GM19372 (cell line): Measurements from ENCODE around the gene UQCC2.

Experiments used
- ATAC-seq: cut with Tn5 transposase; IDR thresholded peaks from one replicate; pipeline ENCODE4 v1.9.1; 2021; ENCODE audit warnings: mild to moderate bottlenecking, low read depth, moderate library complexity; ENCODE audit not compliant: unreplicated experiment

The UQCC2 gene

GRCh38 chr6:33744895-33745546, 33.5 kb upstream of the UQCC2 start:
- ATAC-seq, result no peak

- ATAC-seq, result no peak
Observed at GRCh38 chr6:33744001-33744848, 32.7 kb upstream of the UQCC2 start.

- ATAC-seq, result no peak
Observed at GRCh38 chr6:33742837-33743236, 31.3 kb upstream of the UQCC2 start.

GRCh38 chr6:33742092-33742491, 30.6 kb upstream of the UQCC2 start:
- no peak for ATAC-seq

- ATAC-seq, result no peak
Observed at GRCh38 chr6:33740794-33741193, 29.3 kb upstream of the UQCC2 start.

GRCh38 chr6:33740204-33740608, 28.7 kb upstream of the UQCC2 start:
- no peak for ATAC-seq

GRCh38 chr6:33739571-33739970, 28.1 kb upstream of the UQCC2 start:
- ATAC-seq, result no peak

GRCh38 chr6:33738879-33739278, 27.4 kb upstream of the UQCC2 start:
- ATAC-seq, result no peak

- ATAC-seq, result no peak
Observed at GRCh38 chr6:33738153-33738552, 26.7 kb upstream of the UQCC2 start.

- no peak for ATAC-seq
Observed at GRCh38 chr6:33737267-33738026, 25.9 kb upstream of the UQCC2 start.

- no peak for ATAC-seq
Observed at GRCh38 chr6:33735216-33735615, 23.7 kb upstream of the UQCC2 start.

GRCh38 chr6:33733709-33734007, 22.2 kb upstream of the UQCC2 start:
- ATAC-seq, result no peak

GRCh38 chr6:33732817-33733708, 21.6 kb upstream of the UQCC2 start:
- ATAC-seq, result no peak

- ATAC-seq, result no peak
Observed at GRCh38 chr6:33732385-33732784, 20.9 kb upstream of the UQCC2 start.

GRCh38 chr6:33731751-33732282, 20.3 kb upstream of the UQCC2 start:
- no peak for ATAC-seq

GRCh38 chr6:33731035-33731434, 19.5 kb upstream of the UQCC2 start:
- ATAC-seq, result no peak

GRCh38 chr6:33730611-33731010, 19.1 kb upstream of the UQCC2 start:
- no peak for ATAC-seq

GRCh38 chr6:33729059-33729458, 17.6 kb upstream of the UQCC2 start:
- no peak for ATAC-seq

- no peak for ATAC-seq
Observed at GRCh38 chr6:33728438-33728837, 16.9 kb upstream of the UQCC2 start.

- no peak for ATAC-seq
Observed at GRCh38 chr6:33727932-33728331, 16.4 kb upstream of the UQCC2 start.
